Activated CD8-positive, alpha-beta memory T cell treated with anti-CD3 and anti-CD28 coated beads for 48 hours (primary cell): ENCODE results near the gene ZP1.
"Not testable (repeated sequence)": the region's sequence is repeated elsewhere in the genome, so short reads cannot be mapped to it uniquely, and the experiment has no call there.

Experiments used
- DNase-seq, 3 experiments: peaks; one replicate each; pipeline ENCODE4 v3.0.0-alpha.2; 2020; ENCODE audit warnings: low read depth in 2 of 3, low spot score in 2 of 3

Gene ZP1

GRCh38 chr11:60906132-60906972 is 39.0 kb downstream of the ZP1 start, which contains the start of gene PRPF19:
PRPF19 (minus strand) TSS chr11:60906585; CDS start chr11:60906382, 203 bp downstream.
- DNase-seq = peak; percentile 95 to 98 (median 97)

- no peak for DNase-seq
These were observed 41.5 kb downstream of the ZP1 start for GRCh38 chr11:60908803-60909202.

GRCh38 chr11:60909680-60910280 is 42.4 kb downstream of the ZP1 start:
- not testable (repeated sequence) for DNase-seq

- DNase-seq = no peak
These were observed 42.9 kb downstream of the ZP1 start for GRCh38 chr11:60910281-60910687.

- DNase-seq = no peak
These were observed 43.5 kb downstream of the ZP1 start for GRCh38 chr11:60910711-60911380.

GRCh38 chr11:60912223-60912850 is 45.0 kb downstream of the ZP1 start:
- DNase-seq = no peak

- DNase-seq = no peak
These were observed 45.6 kb downstream of the ZP1 start for GRCh38 chr11:60912851-60913528.

- DNase-seq = peak; percentile 67 to 70 (median 68)
These were observed 46.7 kb downstream of the ZP1 start, which contains the start of gene TMEM109 for GRCh38 chr11:60913793-60914632. TMEM109 (plus strand) TSS chr11:60914158; CDS start chr11:60919694, 5,536 bp downstream.

- peak in 1 of 3 experiments; percentile 23 for DNase-seq
These were observed 47.4 kb downstream of the ZP1 start for GRCh38 chr11:60914633-60915247.

GRCh38 chr11:60915248-60915914 is 48.0 kb downstream of the ZP1 start:
- peak; percentile 40 to 56 (median 50) for DNase-seq

GRCh38 chr11:60916669-60917206 is 49.4 kb downstream of the ZP1 start:
- DNase-seq = no peak

GRCh38 chr11:60917267-60917666 is 49.9 kb downstream of the ZP1 start:
- no peak for DNase-seq

GRCh38 chr11:60918251-60918938 is 51.1 kb downstream of the ZP1 start:
- no peak for DNase-seq

- DNase-seq = no peak
These were observed 51.6 kb downstream of the ZP1 start for GRCh38 chr11:60918939-60919265.

- DNase-seq = no peak
These were observed 52.0 kb downstream of the ZP1 start for GRCh38 chr11:60919320-60919719.

- no peak for DNase-seq
These were observed 52.6 kb downstream of the ZP1 start for GRCh38 chr11:60919956-60920355.

GRCh38 chr11:60921259-60921658 is 53.9 kb downstream of the ZP1 start:
- no peak for DNase-seq

- DNase-seq = no peak
These were observed 54.5 kb downstream of the ZP1 start for GRCh38 chr11:60921777-60922335.
